OCI-LY1 (cell line): ENCODE measurements around the gene NIT1.

Experiments used
- CTCF ChIP-seq: fragments of 200-600 bp; sonication (generic), shearing (Covaris generic); IDR thresholded peaks from 2 replicates; pipeline ENCODE4 v1.5.1; 2017; ENCODE audit warnings: mild to moderate bottlenecking, antibody characterized with exemption, low read length, moderate library complexity, mixed read lengths
- EZH2 ChIP-seq: fragments of 200-600 bp; sonication (generic), shearing (Covaris generic); IDR thresholded peaks from 2 replicates; pipeline ENCODE4 v1.8.0; 2017; ENCODE audit warnings: borderline replicate concordance, mixed run types, mild to moderate bottlenecking, antibody characterized with exemption, low read length, moderate library complexity, mixed read lengths

DNA sequence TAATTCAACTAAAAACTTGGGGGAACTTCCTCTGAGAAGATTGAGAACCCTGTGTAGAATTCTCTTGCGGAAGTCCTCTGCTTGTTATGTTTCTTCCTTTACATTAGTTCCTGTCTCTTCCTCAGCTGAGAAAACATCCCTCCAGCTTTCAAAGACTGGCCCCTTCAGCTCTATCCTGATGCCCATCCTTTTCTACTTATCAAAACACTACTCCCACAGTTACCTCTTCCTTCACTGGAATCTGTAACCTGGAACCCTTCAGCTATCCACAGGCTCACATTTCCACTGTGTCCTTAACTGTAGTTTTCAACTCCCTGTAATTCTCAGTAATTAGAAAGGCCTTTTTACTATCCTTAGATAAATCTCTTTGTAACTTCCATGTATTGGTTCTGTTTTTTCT, 20.5 kb downstream of the NIT1 start:
- TF ChIP-seq CTCF (no peak), EZH2 (no peak)
